Uterus (tissue), 2 donors: Measurements from ENCODE around the gene CACNA2D1.

Experiments
- POLR2A ChIP-seq, 2 donors: fragments of 450-650 bp; IDR thresholded peaks; one replicate each; pipeline ENCODE4 v1.6.1; 2016; ENCODE audit warnings: antibody characterized with exemption in 2 of 2, mild to moderate bottlenecking in 1 of 2, moderate library complexity in 1 of 2
- TF ChIP-seq, protein P1 (sequence below), 4 experiments: fragments of 200-600 bp in 2 of 4; fragments of 450-650 bp in 2 of 4; sonication (generic) in 2 of 4; IDR thresholded peaks; one replicate each; pipeline ENCODE4 v1.5.1; 2016 to 2019; ENCODE audit warnings: antibody characterized with exemption in 4 of 4, mild to moderate bottlenecking in 2 of 4, moderate library complexity in 1 of 4

- TF ChIP-seq, protein P1, sequence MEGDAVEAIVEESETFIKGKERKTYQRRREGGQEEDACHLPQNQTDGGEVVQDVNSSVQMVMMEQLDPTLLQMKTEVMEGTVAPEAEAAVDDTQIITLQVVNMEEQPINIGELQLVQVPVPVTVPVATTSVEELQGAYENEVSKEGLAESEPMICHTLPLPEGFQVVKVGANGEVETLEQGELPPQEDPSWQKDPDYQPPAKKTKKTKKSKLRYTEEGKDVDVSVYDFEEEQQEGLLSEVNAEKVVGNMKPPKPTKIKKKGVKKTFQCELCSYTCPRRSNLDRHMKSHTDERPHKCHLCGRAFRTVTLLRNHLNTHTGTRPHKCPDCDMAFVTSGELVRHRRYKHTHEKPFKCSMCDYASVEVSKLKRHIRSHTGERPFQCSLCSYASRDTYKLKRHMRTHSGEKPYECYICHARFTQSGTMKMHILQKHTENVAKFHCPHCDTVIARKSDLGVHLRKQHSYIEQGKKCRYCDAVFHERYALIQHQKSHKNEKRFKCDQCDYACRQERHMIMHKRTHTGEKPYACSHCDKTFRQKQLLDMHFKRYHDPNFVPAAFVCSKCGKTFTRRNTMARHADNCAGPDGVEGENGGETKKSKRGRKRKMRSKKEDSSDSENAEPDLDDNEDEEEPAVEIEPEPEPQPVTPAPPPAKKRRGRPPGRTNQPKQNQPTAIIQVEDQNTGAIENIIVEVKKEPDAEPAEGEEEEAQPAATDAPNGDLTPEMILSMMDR (IDR thresholded peaks at IDR 0.05) = no peak
- TF ChIP-seq POLR2A (IDR thresholded peaks at IDR 0.05) = no peak
Observed at GRCh38 chr7:81924494-81924893, 519.1 kb downstream of the CACNA2D1 start.
